Gastrocnemius medialis (tissue), 4 donors: ENCODE results near the gene EN2. TPM values are rescaled to one million over a fixed set of nuclear protein-coding genes. Genes with fewer than 3 reads are reported as not detected.
A peak's percentile ranks its signal among the peaks of the same experiment; 100 is the strongest.

ENCODE experiments used
- ATAC-seq, 2 donors: fragments of 150-250 bp; one replicate each; pipeline ENCODE4 v1.9.1; 2016
- DNase-seq, 2 donors: peaks; one replicate each; pipeline ENCODE4 v3.0.0-alpha.2; 2019
- H3K27ac ChIP-seq, 4 donors: fragments of 200-600 bp; sonication (generic); 1 replicate in 1 of 4; 2 replicates in 3 of 4; pipeline ENCODE4 v1.5.1; 2016 to 2018; ENCODE audit warnings: mild to moderate bottlenecking in 2 of 4, moderate library complexity in 1 of 4
- H3K27me3 ChIP-seq, 3 donors: fragments of 200-600 bp; sonication (generic) in 2 of 3; 1 replicate in 1 of 3; 2 replicates in 2 of 3; pipeline versions ENCODE4 v1.5.1 to v1.6.0; 2016 to 2019; ENCODE audit warnings: mild to moderate bottlenecking in 1 of 3, moderate library complexity in 1 of 3
- H3K36me3 ChIP-seq, 2 donors: fragments of 200-600 bp; sonication (generic) in 1 of 2; one replicate each; pipeline ENCODE4 v1.5.1; 2017 to 2018
- H3K4me1 ChIP-seq, 2 donors: fragments of 200-600 bp; sonication (generic) in 1 of 2; one replicate each; pipeline ENCODE4 v1.5.1; 2016 to 2017; ENCODE audit warnings: mild to moderate bottlenecking in 2 of 2
- H3K4me3 ChIP-seq, 4 donors: fragments of 200-600 bp; sonication (generic) in 3 of 4; 1 replicate in 1 of 4; 2 replicates in 3 of 4; pipeline ENCODE4 v1.5.1; 2016 to 2019; ENCODE audit warnings: mild to moderate bottlenecking in 2 of 4
- H3K9me3 ChIP-seq, 3 donors: fragments of 200-600 bp; sonication (generic) in 2 of 3; 1 replicate in 1 of 3; 2 replicates in 2 of 3; pipeline ENCODE4 v1.5.1; 2016 to 2019
- CTCF ChIP-seq, 5 experiments: fragments of 450-650 bp in 3 of 5; fragments of 200-600 bp in 2 of 5; sonication (generic) in 2 of 5; IDR thresholded peaks in 4 of 5; conservative IDR thresholded peaks in 1 of 5; 1 replicate in 4 of 5; 2 replicates in 1 of 5; pipeline ENCODE4 v1.5.1; 2016 to 2019; ENCODE audit warnings: antibody characterized with exemption in 5 of 5, mild to moderate bottlenecking in 3 of 5, moderate library complexity in 3 of 5
- POLR2A ChIP-seq, 2 donors: fragments of 450-650 bp; IDR thresholded peaks; one replicate each; pipeline ENCODE4 v1.6.1; 2017; ENCODE audit warnings: antibody characterized with exemption in 2 of 2, mild to moderate bottlenecking in 2 of 2, moderate library complexity in 2 of 2
- in situ Hi-C, 4 donors: fragments of 200-750 bp; cut with MboI; loops; one replicate each; pipeline versions ENCODE4 v1.15.0 to v1.8.0; 2017; ENCODE audit warnings: low sequenced_read_pairs in 4 of 4
- intact Hi-C: fragments of 100-400 bp; cut with DNase I; formaldehyde crosslinking; loops from one replicate; pipeline ENCODE4 v1.15.1; 2023; ENCODE audit warnings: low total_unique reads
- total RNA-seq, 4 donors: library from RNA; depleted of rRNA; stranded (reverse); fragments of >200 nt; gene quantifications; one replicate each; pipeline versions ENCODE4 v1.1.0 to v1.2.3, GENCODE V29; 2016

Gene EN2
- total RNA-seq, 4 donors from 2014 or later: 0.31 to 1.2 (median 0.65) TPM

- no peaks in the 10 kb centered on the region for H3K9me3 ChIP-seq
- H3K4me3 ChIP-seq: no peak overlapping the region
- ATAC-seq: no peak
- no peak for DNase-seq
- H3K4me1 ChIP-seq: peaks cover 0 to 11% of the 10 kb centered on the region in 2 donors
- H3K27ac ChIP-seq: no peak overlapping the region
- H3K27me3 ChIP-seq: peaks cover 87 to 98% (median 98%) of the 10 kb centered on the region in 3 donors
- H3K36me3 ChIP-seq: no peaks in the 10 kb centered on the region
- no peak for TF ChIP-seq CTCF (IDR thresholded peaks at IDR 0.05 in 4 of 5, conservative IDR thresholded peaks at IDR 0.05 in 1 of 5)
- no peak for TF ChIP-seq POLR2A (IDR thresholded peaks at IDR 0.05)
- in situ Hi-C loops (no loop called here), intact Hi-C loops (no loop called here)
Observed at GRCh38 chr7:155465761-155466141, 7.8 kb downstream of the EN2 start.

GRCh38 chr7:155466142-155466813 lies 8.3 kb downstream of the EN2 start:
- in situ Hi-C loops (no loop called here), intact Hi-C loops (no loop called here)
- Histone ChIP-seq H3K27ac (no peak overlapping the region), H3K36me3 (no peaks in the 10 kb centered on the region), H3K4me3 (peak overlapping the region in 1 of 4 donors; percentile 25), H3K4me1 (peaks cover 0 to 11% of the 10 kb centered on the region in 2 donors), H3K9me3 (no peaks in the 10 kb centered on the region), H3K27me3 (peaks cover 87 to 98% (median 98%) of the 10 kb centered on the region in 3 donors)
- DNase-seq (no peak), ATAC-seq (no peak)
- TF ChIP-seq POLR2A (IDR thresholded peaks at IDR 0.05): no peak
- TF ChIP-seq CTCF (IDR thresholded peaks at IDR 0.05 in 4 of 5, conservative IDR thresholded peaks at IDR 0.05 in 1 of 5): no peak

- H3K4me1 ChIP-seq: peaks cover 0 to 11% of the 10 kb centered on the region in 2 donors
- in situ Hi-C loops (no loop called here), intact Hi-C loops (no loop called here)
- no peak overlapping the region for H3K27ac ChIP-seq
- H3K36me3 ChIP-seq: no peaks in the 10 kb centered on the region
- no peak for TF ChIP-seq CTCF (IDR thresholded peaks at IDR 0.05 in 4 of 5, conservative IDR thresholded peaks at IDR 0.05 in 1 of 5)
- no peak for TF ChIP-seq POLR2A (IDR thresholded peaks at IDR 0.05)
- H3K9me3 ChIP-seq: no peaks in the 10 kb centered on the region
- peaks cover 87 to 98% (median 98%) of the 10 kb centered on the region in 3 donors for H3K27me3 ChIP-seq
- DNase-seq: no peak
- H3K4me3 ChIP-seq: peak overlapping the region in 2 of 4 donors; percentile 8 to 25
- ATAC-seq: no peak
Observed at GRCh38 chr7:155466814-155467733, 9.1 kb downstream of the EN2 start.

GRCh38 chr7:155467846-155468784 lies 10.2 kb downstream of the EN2 start:
- no peak for TF ChIP-seq POLR2A (IDR thresholded peaks at IDR 0.05)
- no peak for TF ChIP-seq CTCF (IDR thresholded peaks at IDR 0.05 in 4 of 5, conservative IDR thresholded peaks at IDR 0.05 in 1 of 5)
- Histone ChIP-seq H3K27me3 (peaks cover 92 to 98% (median 97%) of the 10 kb centered on the region in 3 donors), H3K36me3 (no peaks in the 10 kb centered on the region), H3K4me3 (peak overlapping the region; percentile 11 to 41 (median 27)), H3K27ac (no peak overlapping the region), H3K4me1 (peaks cover 0 to 11% of the 10 kb centered on the region in 2 donors), H3K9me3 (no peaks in the 10 kb centered on the region)
- no peak for DNase-seq
- in situ Hi-C loops: no loop called here
- intact Hi-C loops: no loop called here
- ATAC-seq: no peak
